Measurements from ENCODE around the gene CHD3.

GRCh38 chr17:7911116-7911515 lies 22.5 kb downstream of the CHD3 start:
- TF ChIP-seq ZNF274 (IDR thresholded peaks at IDR 0.05; ENCODE audit: low read depth, low read length) = no peak
- TF ChIP-seq YY1 (IDR thresholded peaks at IDR 0.05; ENCODE audit: insufficient read depth, insufficient read length) = no peak
- no peak for TF ChIP-seq SUZ12 (IDR thresholded peaks at IDR 0.05; ENCODE audit: extremely low read depth, insufficient read depth, insufficient read length)

All from NT2/D1 (cell line).